Mucosa of descending colon (tissue), 3 donors: ENCODE measurements around the gene CDK8. TPM values are rescaled to one million over a fixed set of nuclear protein-coding genes. Genes with fewer than 3 reads are reported as not detected.
"Not testable (repeated sequence)": the region's sequence is repeated elsewhere in the genome, so short reads cannot be mapped to it uniquely, and the experiment has no call there.

Experiments used
- ATAC-seq: fragments of 200-7000 bp; cut with Tn5 transposase; one replicate; pipeline ENCODE4 v1.9.1; 2020; ENCODE audit warnings: mild to moderate bottlenecking, moderate library complexity
- DNase-seq, 3 donors: peaks; one replicate each; pipeline ENCODE4 v3.0.0-alpha.2; 2020
- H3K36me3 ChIP-seq: fragments of 200-600 bp; one replicate; pipeline ENCODE4 v1.8.0; 2021; ENCODE audit warnings: low read depth, mild to moderate bottlenecking
- H3K4me1 ChIP-seq: fragments of 200-600 bp; one replicate; pipeline ENCODE4 v1.8.0; 2021; ENCODE audit warnings: low read depth, mild to moderate bottlenecking
- H3K4me3 ChIP-seq: fragments of 200-600 bp; one replicate; pipeline ENCODE4 v1.8.0; 2021; ENCODE audit warnings: mild to moderate bottlenecking
- H3K9me3 ChIP-seq: fragments of 200-600 bp; one replicate; pipeline ENCODE4 v1.8.0; 2021; ENCODE audit warnings: mild to moderate bottlenecking
- CTCF ChIP-seq: fragments of 200-600 bp; IDR thresholded peaks from one replicate; pipeline ENCODE4 v1.8.0; 2022; ENCODE audit warnings: antibody characterized with exemption, mild to moderate bottlenecking
- intact Hi-C, 2 donors: fragments of 100-400 bp; cut with DNase I in 1 of 2; cut with micrococcal nuclease in 1 of 2; formaldehyde crosslinking; loops; one replicate each; pipeline versions ENCODE4 v1.11.0 to v1.11.1; 2022; cut with DNase I, micrococcal nuclease
- total RNA-seq, 3 donors: library from RNA; stranded (reverse); fragmentation: NEBNext Ultra II Directional in 2 of 3; extraction: Animal tissue kit (Norgen Biotek cat#: 25700) in 2 of 3; gene quantifications; one replicate each; pipeline versions ENCODE4 v1.2.1 to v1.2.4, GENCODE V29; 2021 to 2023
- donor health status: DM: no; HTN: no; CAD: no; lungs with moderate emphysema.
- donor health status: DM: no; HTN: no; CAD: no.
- donor health status: DM: no; HTN: yes; CAD: no.

Gene CDK8
- total RNA-seq, 3 donors from 2014 or later, result 20.4 to 45.1 (median 20.4) TPM

- H3K36me3 ChIP-seq, result no peaks in the 10 kb centered on the region
- intact Hi-C loops, result no loop called here
- ATAC-seq (no peak), DNase-seq (no peak)
- no peak overlapping the region for H3K4me3 ChIP-seq
- no peaks in the 10 kb centered on the region for H3K4me1 ChIP-seq
- no peak for TF ChIP-seq CTCF
- H3K9me3 ChIP-seq, result no peaks in the 10 kb centered on the region
Observed at GRCh38 chr13:26236296-26236695, 17.6 kb upstream of the CDK8 start.

GRCh38 chr13:26246154-26246553, 7.8 kb upstream of the CDK8 start:
- Histone ChIP-seq H3K9me3 (no peaks in the 10 kb centered on the region), H3K36me3 (no peaks in the 10 kb centered on the region), H3K4me3 (no peak overlapping the region), H3K4me1 (no peaks in the 10 kb centered on the region)
- no peak for DNase-seq
- intact Hi-C loops, result no loop called here
- no peak for TF ChIP-seq CTCF
- no peak for ATAC-seq

- no peaks in the 10 kb centered on the region for H3K36me3 ChIP-seq
- intact Hi-C loops, result no loop called here
- H3K9me3 ChIP-seq, result no peaks in the 10 kb centered on the region
- no peak for ATAC-seq
- no peaks in the 10 kb centered on the region for H3K4me1 ChIP-seq
- H3K4me3 ChIP-seq, result no peak overlapping the region
- no peak for TF ChIP-seq CTCF
- no peak for DNase-seq
Observed at GRCh38 chr13:26247011-26247410, 6.9 kb upstream of the CDK8 start.

GRCh38 chr13:26247608-26248007, 6.3 kb upstream of the CDK8 start:
- Histone ChIP-seq H3K4me3 (no peak overlapping the region), H3K9me3 (no peaks in the 10 kb centered on the region), H3K36me3 (no peaks in the 10 kb centered on the region), H3K4me1 (no peaks in the 10 kb centered on the region)
- DNase-seq, result no peak
- ATAC-seq, result no peak
- intact Hi-C loops, result no loop called here
- TF ChIP-seq CTCF, result no peak

GRCh38 chr13:26249551-26249950, 4.4 kb upstream of the CDK8 start:
- ATAC-seq (no peak), DNase-seq (no peak)
- H3K36me3 ChIP-seq, result no peaks in the 10 kb centered on the region
- intact Hi-C loops, result no loop called here
- no peak for TF ChIP-seq CTCF
- no peaks in the 10 kb centered on the region for H3K9me3 ChIP-seq
- no peaks in the 10 kb centered on the region for H3K4me1 ChIP-seq
- no peak overlapping the region for H3K4me3 ChIP-seq

GRCh38 chr13:26252006-26252405, 1.9 kb upstream of the CDK8 start:
- peaks cover 17% of the 10 kb centered on the region for H3K4me1 ChIP-seq
- ATAC-seq, result not testable (repeated sequence)

More at GRCh38 chr13:26252006-26252405, 1.9 kb upstream of the CDK8 start:
- H3K36me3 ChIP-seq, intact Hi-C loops, DNase-seq, H3K9me3 ChIP-seq, H3K4me3 ChIP-seq: not testable (repeated sequence)
